ENCODE data around the gene S100A5.

Gene S100A5

GRCh38 chr1:153495536-153495935 lies 45.2 kb downstream of the S100A5 start:
- no peak overlapping the region for H3K4me3 Mint-ChIP-seq
- ATAC-seq (replicated peaks; ENCODE audit: extremely low read depth, poor library complexity, severe bottlenecking), result no peak
- H3K4me1 Mint-ChIP-seq, result no peaks in the 10 kb centered on the region
- H3K27ac Mint-ChIP-seq (ENCODE audit: low read depth), result no peak overlapping the region
- DNase-seq (ENCODE audit: low spot score in 2 of 2), result no peak
- H3K36me3 Mint-ChIP-seq (ENCODE audit: insufficient read depth), result no peaks in the 10 kb centered on the region
- no peaks in the 10 kb centered on the region for H3K9me3 Mint-ChIP-seq
- peaks cover 68% of the 10 kb centered on the region for H3K27me3 Mint-ChIP-seq

DNA sequence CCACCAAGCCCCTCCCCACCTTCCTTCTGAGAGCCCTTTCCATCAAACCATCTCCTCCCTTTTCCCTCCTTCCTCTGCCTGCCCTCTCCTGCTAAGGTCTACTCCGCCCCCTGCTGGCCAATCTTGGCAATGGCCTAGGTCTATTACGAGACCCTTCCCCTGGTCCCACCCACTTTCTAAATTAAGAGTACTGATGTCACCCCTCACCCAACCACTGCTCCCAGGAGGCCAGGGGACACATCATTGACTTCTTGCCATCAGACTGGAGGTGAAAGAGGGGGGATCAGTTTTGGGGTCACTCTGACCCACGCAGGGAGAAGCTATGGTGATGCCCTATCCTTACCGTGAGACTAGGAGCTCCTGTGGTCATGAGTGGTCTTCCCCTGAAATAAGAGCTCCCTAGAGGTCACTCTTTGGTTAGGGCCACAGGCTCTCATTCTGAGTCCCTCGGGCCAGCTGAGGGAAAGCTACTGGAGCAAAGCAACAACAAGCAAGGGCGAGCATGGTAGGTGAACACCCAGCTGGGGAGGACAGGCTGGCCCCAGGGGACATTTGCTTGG lies 45.7 kb downstream of the S100A5 start:
- Mint-ChIP-seq H3K4me3 (no peak overlapping the region), H3K27me3 (peaks cover 66% of the 10 kb centered on the region), H3K9me3 (no peaks in the 10 kb centered on the region), H3K27ac (ENCODE audit: low read depth) (no peak overlapping the region), H3K36me3 (ENCODE audit: insufficient read depth) (no peaks in the 10 kb centered on the region), H3K4me1 (no peaks in the 10 kb centered on the region)
- ATAC-seq (replicated peaks; ENCODE audit: extremely low read depth, poor library complexity, severe bottlenecking), result no peak
- DNase-seq (ENCODE audit: low spot score in 2 of 2), result peak; percentile 39 to 63

- H3K4me3 Mint-ChIP-seq, result no peak overlapping the region
- H3K9me3 Mint-ChIP-seq, result no peaks in the 10 kb centered on the region
- H3K27ac Mint-ChIP-seq (ENCODE audit: low read depth), result no peak overlapping the region
- no peaks in the 10 kb centered on the region for H3K4me1 Mint-ChIP-seq
- H3K36me3 Mint-ChIP-seq (ENCODE audit: insufficient read depth), result no peaks in the 10 kb centered on the region
- peaks cover 59% of the 10 kb centered on the region for H3K27me3 Mint-ChIP-seq
- DNase-seq (ENCODE audit: low spot score in 2 of 2), result no peak
- no peak for ATAC-seq (replicated peaks; ENCODE audit: extremely low read depth, poor library complexity, severe bottlenecking)
Measured at GRCh38 chr1:153493343-153493960, 47.3 kb downstream of the S100A5 start.

- DNase-seq (ENCODE audit: low spot score in 2 of 2) (no peak), ATAC-seq (replicated peaks; ENCODE audit: extremely low read depth, poor library complexity, severe bottlenecking) (no peak)
- H3K4me1 Mint-ChIP-seq, result no peaks in the 10 kb centered on the region
- H3K4me3 Mint-ChIP-seq, result no peak overlapping the region
- no peaks in the 10 kb centered on the region for H3K36me3 Mint-ChIP-seq (ENCODE audit: insufficient read depth)
- no peak overlapping the region for H3K27ac Mint-ChIP-seq (ENCODE audit: low read depth)
- H3K9me3 Mint-ChIP-seq, result no peaks in the 10 kb centered on the region
- H3K27me3 Mint-ChIP-seq, result peaks cover 60% of the 10 kb centered on the region
Measured at GRCh38 chr1:153490272-153491051, 50.3 kb downstream of the S100A5 start.

GRCh38 chr1:153488731-153489130 lies 52.0 kb downstream of the S100A5 start:
- H3K27ac Mint-ChIP-seq (ENCODE audit: low read depth), result no peak overlapping the region
- H3K27me3 Mint-ChIP-seq, result peaks cover 71% of the 10 kb centered on the region
- no peaks in the 10 kb centered on the region for H3K9me3 Mint-ChIP-seq
- no peaks in the 10 kb centered on the region for H3K36me3 Mint-ChIP-seq (ENCODE audit: insufficient read depth)
- H3K4me3 Mint-ChIP-seq, result no peak overlapping the region
- DNase-seq (ENCODE audit: low spot score in 2 of 2), result no peak
- no peak for ATAC-seq (replicated peaks; ENCODE audit: extremely low read depth, poor library complexity, severe bottlenecking)
- no peaks in the 10 kb centered on the region for H3K4me1 Mint-ChIP-seq

GRCh38 chr1:153487707-153488106 lies 53.0 kb downstream of the S100A5 start:
- peaks cover 81% of the 10 kb centered on the region for H3K27me3 Mint-ChIP-seq
- no peak overlapping the region for H3K27ac Mint-ChIP-seq (ENCODE audit: low read depth)
- no peak overlapping the region for H3K4me3 Mint-ChIP-seq

More at GRCh38 chr1:153487707-153488106, 53.0 kb downstream of the S100A5 start:
- no peak for ATAC-seq (replicated peaks; ENCODE audit: extremely low read depth, poor library complexity, severe bottlenecking)
- DNase-seq (ENCODE audit: low spot score in 2 of 2), result no peak
- Mint-ChIP-seq H3K9me3 (no peaks in the 10 kb centered on the region), H3K4me1 (no peaks in the 10 kb centered on the region), H3K36me3 (ENCODE audit: insufficient read depth) (no peaks in the 10 kb centered on the region)

All from central memory CD8-positive, alpha-beta T cell (primary cell).